ENCODE data around the gene HNRNPA1. TPM values are rescaled to one million over a fixed set of nuclear protein-coding genes. Genes with fewer than 3 reads are reported as not detected.

HNRNPA1 gene
- total RNA-seq, 1 donor from 2014 or later: 655 TPM

- no peak for DNase-seq (ENCODE audit: low spot score)
Observed at GRCh38 chr12:54333420-54334034, 53.0 kb downstream of the HNRNPA1 start.

Other genes with a start within 250 kb of the HNRNPA1 start
- gene HOXC5, start 247.7 kb upstream of the HNRNPA1 start, total RNA-seq: 0.55 TPM
- gene HOXC4, start 226.9 kb upstream of the HNRNPA1 start, total RNA-seq: 2.2 TPM
- gene SMUG1, start 91.7 kb upstream of the HNRNPA1 start, total RNA-seq: 23.4 TPM
- 35.2 TPM for gene CBX5, start 604 bp upstream of the HNRNPA1 start, total RNA-seq
- 4.9 TPM for gene NFE2, start 20.3 kb downstream of the HNRNPA1 start, total RNA-seq
- 93.8 TPM for gene COPZ1, start 44.4 kb downstream of the HNRNPA1 start, total RNA-seq
- gene GPR84, start 83.8 kb downstream of the HNRNPA1 start, total RNA-seq: 2.3 TPM
- gene ZNF385A, start 104.0 kb downstream of the HNRNPA1 start, total RNA-seq: 31.9 TPM
- 125 TPM for gene ITGA5, start 138.5 kb downstream of the HNRNPA1 start, total RNA-seq
- gene GTSF1, start 192.9 kb downstream of the HNRNPA1 start, total RNA-seq: 0.42 TPM
- gene NCKAP1L, start 217.0 kb downstream of the HNRNPA1 start, total RNA-seq: 60.5 TPM